GM20431 (cell line): ENCODE measurements around the gene ABCG1.
"Not testable (repeated sequence)": the region's sequence is repeated elsewhere in the genome, so short reads cannot be mapped to it uniquely, and the experiment has no call there.

Source experiments
- in situ Hi-C: fragments of 300-500 bp; cut with MseI, MboI; formaldehyde crosslinking; loops from one replicate; pipeline ENCODE4 v1.15.0; 2020; ENCODE audit warnings: low sequenced_read_pairs; ENCODE audit not compliant: unreplicated experiment

Gene ABCG1

GRCh38 chr21:42218836-42219605, at the start of gene ABCG1:
TSS of gene ABCG1 (plus strand) at chr21:42219140. CDS start at chr21:42219263, 123 bp downstream.
- in situ Hi-C loops, result no loop called here

- in situ Hi-C loops, result loop anchor here (25.0 kb wide), 1 partner anchor 268 kb away; no protein-coding TSS in a partner anchor
These were observed 49.2 kb upstream of the ABCG1 start for GRCh38 chr21:42169758-42170157.

GRCh38 chr21:42171091-42172053, 47.6 kb upstream of the ABCG1 start:
- in situ Hi-C loops, result loop anchor here (25.0 kb wide), 1 partner anchor 266 kb away; no protein-coding TSS in a partner anchor

DNA sequence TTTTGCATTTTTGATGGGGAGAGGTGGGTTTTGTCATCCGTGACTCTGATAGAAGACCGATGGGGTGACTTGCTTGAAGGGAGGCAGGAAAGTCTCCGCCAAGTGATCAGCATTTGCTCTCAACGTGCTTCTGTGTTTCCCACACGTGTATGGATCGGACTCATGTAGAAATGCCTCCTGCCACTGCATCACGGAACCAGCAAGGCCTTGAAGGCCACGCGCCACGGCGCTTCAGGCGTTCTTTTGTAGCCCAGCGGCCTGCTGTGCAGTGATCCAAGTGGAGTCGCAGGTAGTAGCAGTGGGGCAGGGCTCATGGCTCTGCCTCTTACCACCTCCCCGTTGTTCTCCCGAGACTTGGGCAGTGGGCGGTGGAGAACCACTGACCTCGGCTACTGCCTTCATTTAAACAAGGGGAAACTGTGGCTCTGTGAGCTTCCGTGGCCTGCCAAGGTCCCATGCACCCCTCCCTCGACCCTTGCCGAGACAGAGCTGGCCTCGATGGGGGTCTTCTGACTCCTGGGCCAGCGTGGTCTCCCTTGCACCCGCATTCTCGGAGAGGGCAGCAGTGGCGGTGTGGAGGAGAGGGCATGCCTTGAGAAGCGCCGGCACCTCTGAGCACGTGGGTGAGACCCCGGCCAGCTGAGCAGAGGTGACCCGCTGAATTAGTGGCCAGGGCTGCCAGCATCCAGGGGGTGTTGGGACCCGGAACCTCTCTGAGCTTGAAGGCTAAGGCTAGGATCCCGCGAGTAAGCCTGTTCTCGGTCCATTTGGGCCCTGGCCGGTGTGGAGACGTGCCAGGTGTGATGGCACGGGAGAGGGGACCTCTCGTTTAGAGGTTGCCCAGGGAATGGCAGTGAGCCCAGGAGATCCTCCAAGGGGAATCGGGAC, 46.1 kb upstream of the ABCG1 start:
- in situ Hi-C loops, result loop anchor here (25.0 kb wide), 1 partner anchor 264 kb away; no protein-coding TSS in a partner anchor

GRCh38 chr21:42174173-42174572, 44.8 kb upstream of the ABCG1 start:
- in situ Hi-C loops, result loop anchor here (25.0 kb wide), 1 partner anchor 263 kb away; no protein-coding TSS in a partner anchor

DNA sequence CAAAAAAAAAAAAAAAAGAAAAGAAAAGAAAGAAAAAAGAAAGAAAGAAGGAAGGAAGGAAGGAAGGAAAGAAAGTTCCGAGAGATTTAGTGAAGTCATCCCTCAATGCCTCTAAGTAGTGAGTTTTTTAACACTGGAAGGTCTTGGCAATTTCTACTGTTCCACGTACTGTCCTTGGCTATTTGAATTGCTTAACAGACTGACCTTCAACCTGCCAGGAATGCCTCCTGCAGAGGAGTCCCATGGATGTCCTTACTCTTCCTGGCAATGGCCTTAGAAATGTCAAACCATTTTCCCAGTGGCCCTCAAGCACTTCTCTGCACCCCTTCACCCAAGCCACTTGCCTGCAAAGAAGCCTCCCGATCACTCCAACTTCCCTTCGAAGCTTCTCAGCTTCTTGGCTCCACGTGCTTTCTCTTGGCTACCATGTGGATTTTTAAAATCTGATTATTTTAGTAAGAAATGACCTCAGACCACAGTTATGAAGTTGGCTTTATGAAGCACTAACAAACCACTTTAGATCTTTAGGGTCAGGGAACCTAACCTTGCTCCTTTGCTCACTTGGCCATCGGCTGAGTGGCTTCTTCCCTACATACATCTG, 43.7 kb upstream of the ABCG1 start:
- in situ Hi-C loops, result no loop called here

GRCh38 chr21:42176859-42177258, 42.1 kb upstream of the ABCG1 start:
- in situ Hi-C loops, result no loop called here

GRCh38 chr21:42179316-42179715, 39.6 kb upstream of the ABCG1 start:
- in situ Hi-C loops, result no loop called here

DNA sequence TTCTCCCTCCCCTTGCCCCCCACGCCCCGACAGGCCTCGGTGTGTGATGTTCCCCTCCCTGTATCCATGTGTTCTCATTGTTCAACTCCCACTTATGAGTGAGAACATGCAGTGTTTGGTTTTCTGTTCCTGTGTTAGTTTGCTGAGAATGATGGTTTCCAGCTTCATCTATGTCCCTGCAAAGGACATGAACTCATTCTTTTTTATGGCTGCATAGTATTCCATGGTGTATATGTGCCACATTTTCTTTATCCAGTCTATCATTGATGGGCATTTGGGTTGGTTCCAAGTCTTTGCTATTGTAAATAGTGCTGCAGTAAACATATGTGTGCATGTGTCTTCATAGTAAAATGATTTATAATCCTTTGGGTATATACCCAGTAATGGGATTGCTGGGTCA, 38.9 kb upstream of the ABCG1 start:
- in situ Hi-C loops, result not testable (repeated sequence)

DNA sequence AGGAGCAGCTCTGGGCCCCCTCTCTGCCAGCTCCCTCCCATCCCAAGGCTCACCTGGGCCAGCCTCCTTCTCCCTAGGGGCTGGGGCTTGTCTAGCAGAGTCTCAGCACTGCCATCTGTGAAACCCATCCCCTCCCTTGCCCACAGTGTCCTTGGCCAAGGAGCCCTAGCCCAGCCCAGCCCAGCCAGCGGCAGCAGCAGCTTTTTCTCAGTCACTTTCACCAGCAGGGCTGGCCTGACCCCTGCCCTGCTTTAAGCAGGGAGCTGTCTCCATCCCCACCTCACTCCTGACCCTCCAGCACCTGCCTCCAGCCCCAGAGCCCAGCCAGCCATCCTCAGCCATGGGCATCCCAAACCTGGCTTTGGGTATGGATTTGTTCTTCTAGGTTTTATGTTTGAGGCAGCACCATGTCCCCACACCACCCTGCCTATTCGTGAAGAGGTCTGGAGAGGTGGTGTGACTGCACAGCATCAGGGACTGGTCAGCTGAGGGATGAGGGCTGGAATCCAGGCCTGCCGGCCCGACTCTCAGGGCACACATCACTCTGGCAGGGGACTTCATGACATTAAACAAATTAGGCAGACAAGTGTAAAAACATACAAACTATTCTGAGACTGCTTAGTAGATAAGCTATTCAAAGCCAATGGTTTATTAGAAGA, 36.1 kb upstream of the ABCG1 start:
- in situ Hi-C loops, result no loop called here

DNA sequence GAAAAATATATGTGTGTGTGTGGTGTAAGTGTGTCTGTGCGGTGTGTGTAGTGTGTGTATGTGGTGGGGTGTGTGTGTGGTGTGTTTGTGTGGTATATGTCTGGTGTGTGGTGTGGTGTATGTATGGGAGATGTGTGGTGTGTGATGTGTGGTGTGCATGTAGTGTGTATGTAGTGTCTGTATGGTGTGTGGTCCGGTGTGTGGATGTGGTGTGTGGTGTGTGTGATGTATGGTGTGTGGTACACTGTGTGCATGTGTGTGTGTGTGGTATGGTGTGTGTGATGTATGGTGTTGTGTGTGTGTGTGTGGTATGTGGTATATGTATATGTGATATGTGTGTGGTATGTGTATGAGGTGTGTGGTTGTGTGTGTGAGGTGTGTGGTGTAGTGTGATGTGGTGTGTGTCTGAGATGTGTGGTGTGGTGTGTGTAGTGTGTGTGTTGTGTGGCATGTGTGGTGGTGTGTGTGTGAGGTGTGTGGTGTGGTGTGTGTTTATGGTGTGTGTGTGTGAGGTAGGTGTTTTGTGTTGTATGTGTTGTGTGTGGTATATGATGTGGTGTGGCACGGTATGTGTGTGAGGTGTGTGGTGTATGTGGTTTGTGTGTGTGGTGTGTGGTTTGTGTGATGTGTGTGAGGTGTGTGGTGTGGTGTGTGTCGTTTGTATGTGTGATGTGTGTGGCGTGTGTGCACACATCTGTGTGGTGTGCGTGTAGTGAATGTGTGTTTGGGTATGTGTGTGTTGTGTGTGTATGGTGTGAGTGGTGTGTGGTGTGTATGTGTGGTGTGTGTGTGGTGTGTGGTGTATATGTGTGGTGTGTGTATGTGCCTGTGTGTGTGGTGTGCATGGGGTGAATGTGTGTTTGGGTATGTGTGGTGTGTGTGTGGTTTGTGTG, 35.3 kb upstream of the ABCG1 start:
- in situ Hi-C loops, result no loop called here

- in situ Hi-C loops, result no loop called here
These were observed 32.3 kb upstream of the ABCG1 start for GRCh38 chr21:42186591-42186990.

GRCh38 chr21:42187976-42188653, 30.8 kb upstream of the ABCG1 start:
- in situ Hi-C loops, result no loop called here

DNA sequence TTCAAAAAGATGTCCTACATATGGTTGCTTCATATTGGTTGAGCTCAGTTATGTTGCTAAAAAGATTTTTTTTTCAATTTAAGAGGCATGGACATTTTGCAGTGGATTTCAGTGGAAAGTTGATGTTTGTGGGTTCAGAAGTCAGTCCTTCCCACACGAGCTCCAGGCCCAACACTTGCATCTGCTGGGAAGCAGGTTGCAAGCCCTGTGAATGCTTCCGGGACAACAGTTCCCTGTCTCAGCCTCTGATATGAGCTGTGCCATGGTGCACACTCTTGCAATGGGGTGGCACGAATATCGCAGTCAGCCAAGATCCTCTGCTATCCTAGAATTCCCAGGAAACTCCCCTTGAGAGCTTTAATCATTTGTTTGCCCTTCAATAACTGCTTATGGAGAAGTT, 30.3 kb upstream of the ABCG1 start:
- in situ Hi-C loops, result no loop called here

GRCh38 chr21:42189431-42189830, 29.5 kb upstream of the ABCG1 start:
- in situ Hi-C loops, result no loop called here

DNA sequence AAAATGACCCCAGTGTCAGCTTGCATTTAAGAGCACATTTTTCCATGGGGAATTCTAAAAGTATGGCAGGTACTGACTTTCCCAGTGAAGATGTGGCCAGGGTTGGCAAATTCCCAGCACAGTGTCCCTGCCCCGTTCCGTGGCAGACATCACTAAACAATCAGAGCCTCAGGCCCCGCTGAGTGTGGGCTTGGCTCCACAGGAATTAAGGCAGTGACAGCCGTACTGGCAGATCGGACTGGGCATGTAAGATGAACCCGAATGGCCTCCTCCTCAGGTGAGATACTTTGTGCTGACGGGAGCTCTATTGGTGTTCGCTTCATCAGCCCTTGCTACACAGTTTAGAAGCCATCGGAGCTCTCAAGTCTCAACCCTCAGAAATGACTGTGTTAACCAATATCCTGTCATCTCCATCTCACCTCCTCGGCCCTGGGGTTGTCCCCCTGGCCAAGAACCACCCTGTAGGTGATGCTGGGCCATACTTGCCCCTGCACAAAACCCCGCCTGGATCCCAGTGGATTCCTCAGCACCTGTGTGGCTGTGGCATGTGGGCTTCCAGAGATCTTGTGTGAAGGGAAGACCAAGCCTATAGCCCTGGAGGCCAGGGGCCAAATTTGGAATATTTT, 29.0 kb upstream of the ABCG1 start:
- in situ Hi-C loops, result no loop called here

- in situ Hi-C loops, result no loop called here
These were observed 28.5 kb upstream of the ABCG1 start for GRCh38 chr21:42190486-42190863.
